ENCODE data around the gene ADAMTSL1.

Gene ADAMTSL1

GRCh38 chr9:18605766-18606180, 131.8 kb downstream of the ADAMTSL1 start:
- no peak for DNase-seq

DNA sequence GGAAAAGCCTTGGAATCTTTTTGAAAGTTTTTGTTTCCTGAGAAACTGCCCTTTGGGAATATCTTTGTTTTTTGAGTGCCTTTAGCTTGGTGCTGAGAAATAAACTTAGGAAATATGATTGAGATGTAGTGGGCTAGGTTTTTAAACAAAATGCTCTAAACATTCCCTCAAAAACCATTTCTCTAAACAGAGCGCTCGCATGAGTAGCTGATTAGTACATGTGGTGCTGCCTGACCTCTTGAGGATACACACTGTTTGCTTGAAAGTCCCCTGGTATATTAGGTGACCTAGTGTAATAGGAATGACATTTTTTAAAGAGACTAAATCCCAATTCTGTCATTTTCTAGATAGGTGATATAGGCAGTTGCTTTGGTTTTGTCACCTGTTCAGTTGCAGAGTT, 132.3 kb downstream of the ADAMTSL1 start:
- DNase-seq: no peak

DNA sequence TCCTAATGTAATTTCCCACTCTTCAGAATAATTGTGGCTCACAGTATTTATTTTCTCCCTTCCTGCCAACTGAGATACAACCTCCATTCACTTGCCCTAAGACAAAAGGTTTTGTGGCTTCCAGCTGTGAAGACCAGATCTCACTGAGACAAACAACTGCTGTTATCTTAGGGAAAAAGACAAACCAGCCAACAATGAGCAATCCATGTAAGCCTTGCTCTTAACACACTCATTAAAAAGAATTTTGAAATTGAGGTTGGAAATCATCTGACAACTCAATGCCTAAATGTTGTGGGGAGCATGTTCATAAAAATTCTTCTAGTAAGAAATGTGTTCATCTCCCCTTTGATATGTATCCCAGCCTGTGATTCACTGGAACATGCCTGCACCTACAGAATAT, 132.9 kb downstream of the ADAMTSL1 start:
- DNase-seq: no peak

DNA sequence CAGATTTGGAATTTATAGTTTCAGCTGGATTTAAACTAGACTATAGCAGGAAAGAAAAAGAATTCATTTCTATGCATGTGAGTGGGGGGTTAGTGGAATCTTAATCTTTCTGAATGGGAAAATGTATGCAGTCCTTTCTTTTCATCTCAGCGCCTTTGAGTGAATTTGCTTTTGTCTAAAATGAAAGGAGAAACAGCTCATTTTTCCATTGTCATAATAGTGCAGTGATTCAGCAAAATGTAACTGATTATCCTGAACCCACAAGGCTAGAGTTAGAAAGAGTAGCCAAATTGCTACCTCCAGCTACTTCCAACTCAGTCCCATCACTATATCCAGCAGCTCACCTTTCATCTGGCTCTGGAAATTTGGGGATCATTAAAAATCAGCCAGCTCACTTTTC, 134.4 kb downstream of the ADAMTSL1 start:
- no peak for DNase-seq

GRCh38 chr9:18610956-18611355, 137.0 kb downstream of the ADAMTSL1 start:
- DNase-seq: no peak

DNA sequence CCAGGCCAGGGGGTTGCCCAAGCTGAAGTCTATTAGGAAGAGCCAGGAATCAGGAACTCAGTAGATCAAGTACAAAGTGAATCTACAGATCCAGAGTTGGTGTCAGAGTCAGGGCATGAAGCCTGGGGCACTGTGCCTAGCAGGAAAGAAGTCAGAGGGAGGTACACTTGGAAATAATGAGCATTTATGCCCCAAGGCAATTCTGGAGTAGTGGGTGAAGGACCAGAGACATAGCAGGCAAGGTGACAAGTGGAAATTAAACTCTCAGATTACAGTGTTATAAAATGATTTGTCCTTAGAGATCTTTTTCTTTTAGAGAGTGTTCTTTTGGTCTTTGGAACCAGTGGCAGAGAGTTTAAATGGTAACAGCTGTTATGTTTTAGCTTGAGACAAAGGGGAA, 138.0 kb downstream of the ADAMTSL1 start:
- DNase-seq: no peak

- no peak for DNase-seq
These were observed 140.2 kb downstream of the ADAMTSL1 start for GRCh38 chr9:18614116-18614515.

GRCh38 chr9:18614651-18615050, 140.7 kb downstream of the ADAMTSL1 start:
- no peak for DNase-seq

- DNase-seq: no peak
These were observed 143.0 kb downstream of the ADAMTSL1 start for GRCh38 chr9:18616976-18617375.

- DNase-seq: no peak
These were observed 143.8 kb downstream of the ADAMTSL1 start for GRCh38 chr9:18617759-18618158.

GRCh38 chr9:18618862-18619261, 144.9 kb downstream of the ADAMTSL1 start:
- DNase-seq: no peak

- DNase-seq: no peak
These were observed 148.4 kb downstream of the ADAMTSL1 start for GRCh38 chr9:18622186-18622836.

DNA sequence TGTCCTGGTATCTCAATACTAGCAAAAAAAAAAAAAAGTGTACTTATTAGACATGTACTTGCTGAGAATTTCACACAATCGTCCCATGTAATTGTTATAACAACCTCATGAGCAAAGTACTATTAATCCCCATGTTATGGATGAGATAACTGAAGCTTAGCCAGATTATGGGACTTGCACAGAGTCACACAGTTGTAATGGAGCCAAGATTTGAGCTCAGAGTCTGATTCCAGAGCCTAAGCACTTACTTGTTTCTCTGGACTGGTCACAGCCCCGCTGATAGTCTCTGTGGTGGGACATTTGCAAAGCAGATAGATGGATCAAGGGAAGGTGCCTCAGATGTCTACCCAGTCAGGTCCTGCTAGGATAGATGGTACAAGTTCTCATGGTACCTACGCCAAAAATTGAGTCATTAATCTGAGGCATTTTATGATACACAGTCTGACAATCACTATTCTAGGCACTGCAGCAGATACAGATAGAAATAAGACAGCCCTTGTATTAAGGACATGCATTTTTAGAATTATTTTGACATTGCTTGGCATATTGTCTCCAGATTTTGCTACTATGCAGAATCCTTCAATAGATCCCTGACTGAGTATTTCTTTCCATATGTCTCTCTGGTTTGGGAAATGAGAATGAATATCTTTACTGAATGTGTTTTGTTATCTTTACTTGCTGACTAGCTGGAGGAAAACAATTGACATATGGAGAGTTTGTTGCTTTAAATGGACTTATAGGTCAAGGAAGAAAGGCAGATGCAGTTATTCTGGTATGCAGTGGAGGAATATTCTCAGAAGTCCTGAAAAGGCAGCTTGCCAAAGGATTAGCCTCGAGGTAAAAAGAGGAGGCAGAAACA, 149.5 kb downstream of the ADAMTSL1 start:
- no peak for DNase-seq

DNA sequence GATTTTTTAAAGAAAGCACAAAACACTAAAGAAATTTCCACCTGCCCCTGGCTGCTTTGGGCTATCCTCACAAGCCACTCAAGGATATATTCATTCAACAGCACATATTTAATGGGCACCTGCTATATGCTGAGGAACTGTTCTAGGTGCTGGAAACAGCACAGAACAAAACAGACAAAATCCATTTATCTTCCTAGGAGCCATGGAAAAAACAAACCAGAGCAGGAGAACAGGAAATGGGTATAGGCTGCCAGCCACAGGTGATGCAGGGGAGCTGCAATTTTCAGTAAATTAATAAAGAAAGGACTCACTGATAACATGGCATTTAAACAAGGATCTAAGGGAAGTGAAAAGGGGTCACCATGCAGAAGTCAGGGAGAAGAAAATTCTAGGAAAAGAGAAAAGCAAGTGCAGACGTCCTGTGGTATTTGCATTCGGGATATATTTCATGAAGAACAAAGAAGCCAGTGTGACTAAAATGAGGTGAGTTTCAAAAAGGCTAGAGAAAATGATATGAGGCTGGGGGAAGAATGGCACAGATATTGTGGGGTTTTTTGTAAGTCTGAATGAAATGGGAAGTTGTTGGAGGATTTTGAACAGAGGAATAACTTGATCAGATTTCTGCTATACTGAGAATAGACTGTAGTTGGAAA, 152.2 kb downstream of the ADAMTSL1 start:
- no peak for DNase-seq

DNA sequence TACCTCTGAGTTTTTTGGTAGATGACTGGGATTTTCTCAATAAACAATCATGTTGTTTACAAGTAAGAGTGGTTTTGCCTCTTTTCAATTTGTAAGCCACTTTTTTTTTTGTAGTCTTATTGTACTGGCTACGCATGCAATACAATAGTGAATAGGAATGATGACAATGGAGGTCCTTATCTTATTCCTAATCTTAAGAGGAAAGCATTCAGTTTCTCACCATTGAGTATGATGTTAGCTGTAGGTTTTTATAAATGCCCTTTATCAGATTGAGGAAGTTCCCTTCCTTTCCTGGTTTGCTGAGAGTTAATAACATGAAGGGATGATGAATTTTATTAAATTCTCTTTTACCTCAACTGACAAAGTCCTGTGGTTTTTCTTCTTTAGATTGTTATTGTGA, 155.2 kb downstream of the ADAMTSL1 start:
- no peak for DNase-seq

DNA sequence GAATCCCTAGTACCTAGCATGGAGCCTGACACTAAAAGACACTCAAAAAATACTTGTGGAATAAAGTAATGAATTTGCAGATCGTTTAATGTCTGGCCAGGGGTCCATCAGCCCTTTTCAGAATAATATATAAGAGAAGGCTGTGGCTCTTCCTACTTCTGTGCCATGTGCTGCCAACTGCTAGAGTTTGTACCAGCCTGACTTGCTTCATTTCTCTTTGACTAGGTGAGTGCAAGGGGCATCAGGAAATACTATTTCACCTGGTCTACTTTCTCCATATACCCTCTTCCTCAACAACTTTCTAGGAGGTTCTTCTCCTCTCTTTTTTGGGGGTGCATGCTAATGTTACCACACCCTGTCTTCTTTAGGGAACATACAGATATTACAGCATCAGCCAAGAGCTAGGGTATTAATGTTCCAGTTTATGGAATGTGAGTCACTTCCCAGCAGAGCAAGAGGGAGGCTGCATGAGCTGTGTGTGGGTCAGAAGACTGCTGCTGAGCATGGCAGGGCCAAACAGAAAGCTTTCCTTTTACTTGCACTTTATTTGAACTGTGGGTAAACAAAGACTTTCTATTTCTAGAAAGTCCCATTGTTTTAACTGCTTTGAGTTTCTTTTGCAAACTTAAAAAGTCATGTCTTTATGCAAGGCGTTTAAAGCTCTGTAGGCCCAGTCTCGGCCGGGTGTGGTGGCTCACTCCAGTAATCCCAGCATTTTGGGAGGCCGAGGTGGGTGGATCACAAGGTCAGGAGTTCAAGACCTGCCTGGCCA, 158.9 kb downstream of the ADAMTSL1 start:
- DNase-seq: no peak

GRCh38 chr9:18636781-18637180, 162.8 kb downstream of the ADAMTSL1 start:
- DNase-seq: no peak

DNA sequence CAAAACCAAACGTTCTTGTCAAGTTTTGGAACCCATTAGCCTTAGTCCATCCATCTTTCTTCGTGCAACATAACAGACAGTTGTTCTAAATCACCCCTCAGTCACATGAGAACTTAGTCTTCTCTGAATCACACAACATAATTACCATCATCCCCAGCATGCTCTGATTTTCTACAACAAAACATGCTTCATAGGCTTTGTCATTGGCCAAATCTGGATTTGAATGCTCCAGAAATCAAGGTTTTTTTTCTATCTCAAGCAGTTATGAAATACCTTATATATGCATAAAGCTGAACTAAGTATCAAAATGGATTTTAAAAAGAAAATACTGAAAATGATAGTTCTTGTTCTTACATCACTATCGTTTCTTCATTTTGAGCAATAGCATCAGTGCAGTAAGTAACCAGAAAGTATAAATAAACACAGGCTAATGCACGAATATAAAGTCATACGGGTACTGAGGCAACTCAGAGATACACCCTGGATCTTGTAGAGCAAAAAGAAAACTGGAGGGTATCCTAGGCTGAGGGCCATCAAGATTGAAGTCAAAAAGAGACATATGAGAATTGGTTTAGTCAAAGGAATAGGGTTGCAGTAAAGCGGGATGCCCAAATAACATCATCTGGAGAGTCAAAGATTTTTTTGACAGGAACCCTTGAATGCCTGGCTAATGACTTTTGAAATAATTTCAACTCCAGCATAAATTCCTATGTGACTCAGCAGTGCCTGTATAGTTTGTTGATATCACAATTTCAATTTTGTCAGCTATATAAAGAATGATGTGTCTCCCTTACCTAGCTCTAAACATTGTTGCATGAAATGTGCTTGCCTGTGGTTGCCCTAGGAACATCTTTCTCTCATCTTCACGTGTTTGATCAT, 164.7 kb downstream of the ADAMTSL1 start:
- DNase-seq: no peak

GRCh38 chr9:18639911-18640310, 166.0 kb downstream of the ADAMTSL1 start:
- DNase-seq: peak; percentile 7

- DNase-seq: no peak
These were observed 185.1 kb downstream of the ADAMTSL1 start for GRCh38 chr9:18658804-18659705.
